Hematopoietic multipotent progenitor cell treated with erythropoietin and hydrocortisone succinate and interleukin-3 and kit ligand, for 8 days (in vitro differentiated cells): Measurements from ENCODE around the gene BDH1.
"Not testable (repeated sequence)": the region's sequence is repeated elsewhere in the genome, so short reads cannot be mapped to it uniquely, and the experiment has no call there.

Experiments used
- DNase-seq: peaks from one replicate; pipeline ENCODE4 v3.0.0-alpha.2; 2015

Gene BDH1

DNA sequence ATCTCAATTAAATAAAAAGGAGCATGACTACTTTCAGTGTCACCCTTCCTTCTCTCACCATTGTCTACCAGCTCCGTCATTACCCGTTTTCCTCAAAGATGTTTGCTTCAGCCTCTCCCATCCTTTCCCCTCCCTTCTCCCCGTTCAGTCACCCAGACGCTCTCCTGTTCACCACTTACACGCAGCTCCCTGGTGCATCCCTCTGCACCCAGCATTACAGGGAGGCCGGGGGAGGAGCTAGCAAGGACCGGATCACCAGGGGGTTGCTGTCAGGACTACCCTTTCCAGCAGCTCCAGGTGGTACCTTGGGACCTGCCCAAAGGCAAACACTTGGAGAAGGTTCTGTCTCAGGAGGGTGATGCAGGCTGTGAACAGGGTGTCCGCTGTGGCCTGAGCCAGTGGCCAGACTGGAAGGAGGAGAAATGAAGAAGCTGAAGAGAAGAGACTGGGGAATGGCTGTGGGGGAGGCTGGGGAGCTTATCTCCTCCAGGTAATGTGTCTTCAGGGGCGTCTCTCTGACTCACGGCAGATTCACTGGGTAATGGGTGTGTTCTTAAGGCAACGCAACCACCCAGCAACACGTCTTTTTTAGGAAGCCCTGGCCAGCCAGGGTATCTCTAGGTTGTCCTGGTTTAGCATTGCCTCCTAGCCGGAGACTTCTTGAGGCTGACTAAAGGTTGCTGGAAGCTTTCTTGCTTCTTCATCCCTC lies 21.8 kb upstream of the BDH1 start:
- no peak for DNase-seq

DNA sequence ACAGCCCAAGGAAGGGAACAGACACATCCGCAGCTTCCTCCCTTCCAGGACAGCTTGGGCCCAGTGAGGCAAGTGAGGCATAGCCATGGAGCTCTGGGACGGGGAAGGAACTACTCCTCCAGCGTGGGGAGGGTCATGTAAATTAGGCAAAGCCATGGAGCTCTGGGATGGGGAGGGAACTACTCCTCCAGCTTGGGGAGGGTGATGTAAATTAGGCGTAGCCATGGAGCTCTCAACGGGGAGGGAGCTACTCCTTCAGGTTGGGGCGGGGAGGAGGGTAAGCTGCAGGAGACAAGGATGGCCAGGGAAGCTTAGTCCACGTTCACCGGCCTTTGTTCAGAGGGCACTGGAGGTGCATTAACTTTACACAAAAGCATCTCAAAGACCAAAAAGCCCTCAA lies 21.1 kb upstream of the BDH1 start:
- no peak for DNase-seq

DNA sequence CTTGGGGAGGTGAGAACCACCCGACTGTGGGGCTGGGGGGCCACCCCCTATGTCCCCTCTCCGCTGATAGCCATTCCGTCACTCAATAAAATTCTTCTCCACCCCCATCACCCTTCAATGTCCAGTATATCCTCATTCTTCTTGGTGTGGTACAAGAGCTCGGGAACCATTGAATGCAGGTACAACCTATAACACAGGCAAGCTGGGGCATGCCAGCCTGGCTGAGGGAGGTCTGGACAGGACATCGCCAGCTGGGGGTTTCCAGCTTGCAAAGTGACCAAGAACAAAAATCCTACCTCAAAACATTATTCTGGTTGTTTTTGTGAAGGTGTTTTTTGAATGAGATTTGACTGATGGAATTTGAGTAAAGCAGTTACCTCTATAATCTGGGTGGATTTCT lies 19.6 kb upstream of the BDH1 start:
- DNase-seq = no peak

DNA sequence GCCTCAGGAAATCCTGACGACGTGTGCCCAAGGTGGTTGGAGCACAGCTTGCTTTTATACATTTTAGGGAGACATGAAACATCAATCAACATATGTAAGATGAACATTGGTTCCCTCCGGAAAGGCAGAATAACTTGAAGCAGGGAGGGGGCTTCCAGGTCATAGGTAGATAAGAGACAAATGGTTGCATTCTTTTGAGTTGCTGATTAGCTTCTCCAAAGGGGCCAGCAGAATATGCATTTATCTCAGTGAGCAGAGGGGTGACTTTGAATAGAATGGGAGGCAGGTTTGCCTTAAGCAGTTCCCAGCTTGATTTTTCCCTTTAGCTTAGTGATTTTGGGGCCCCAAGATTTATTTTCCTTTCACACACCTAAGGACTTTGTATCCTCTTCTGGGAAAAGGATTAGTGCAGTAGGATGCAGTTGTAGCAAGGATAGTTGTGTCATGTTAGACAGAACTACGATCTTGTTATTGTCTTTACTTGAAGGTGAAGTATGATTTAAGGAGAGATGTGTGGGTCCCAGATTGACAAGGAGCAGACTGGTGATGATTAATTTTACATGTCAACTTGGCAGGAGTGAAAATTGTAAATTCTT lies 18.7 kb upstream of the BDH1 start:
- DNase-seq = not testable (repeated sequence)

DNA sequence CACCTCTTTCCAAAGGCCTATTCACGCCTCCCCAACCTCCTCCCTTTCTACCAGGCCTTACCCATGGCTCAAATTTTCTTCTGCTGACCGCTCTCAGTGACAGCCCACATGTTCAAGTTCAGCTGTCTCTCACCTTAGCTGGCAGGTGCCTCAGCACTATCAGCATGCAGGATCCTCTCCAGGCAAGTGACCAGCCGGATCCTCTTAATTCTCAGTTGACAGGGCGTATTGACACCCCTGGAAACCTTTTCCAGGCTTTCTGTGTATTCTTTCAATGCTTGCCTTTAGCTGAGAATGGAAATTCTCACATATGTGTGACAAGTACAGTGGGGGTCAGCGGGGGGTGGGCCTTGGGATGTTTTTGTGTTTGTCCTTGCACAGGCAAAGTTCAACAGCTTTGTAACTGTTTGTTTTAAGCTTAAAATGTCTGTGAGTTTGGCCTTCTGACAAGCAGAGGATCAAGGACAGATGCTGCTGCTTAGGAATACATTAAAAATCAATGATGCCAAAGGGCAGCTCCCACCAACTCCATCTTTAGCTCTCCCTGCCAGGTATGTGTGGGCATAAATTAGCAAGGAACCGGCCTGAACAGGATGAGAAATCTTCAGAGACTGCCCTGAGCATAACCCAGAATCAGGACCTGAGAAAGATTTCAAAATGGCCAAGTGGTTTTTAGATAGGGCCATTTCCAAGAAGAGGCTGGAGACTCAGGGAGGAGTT lies 17.4 kb upstream of the BDH1 start:
- no peak for DNase-seq

DNA sequence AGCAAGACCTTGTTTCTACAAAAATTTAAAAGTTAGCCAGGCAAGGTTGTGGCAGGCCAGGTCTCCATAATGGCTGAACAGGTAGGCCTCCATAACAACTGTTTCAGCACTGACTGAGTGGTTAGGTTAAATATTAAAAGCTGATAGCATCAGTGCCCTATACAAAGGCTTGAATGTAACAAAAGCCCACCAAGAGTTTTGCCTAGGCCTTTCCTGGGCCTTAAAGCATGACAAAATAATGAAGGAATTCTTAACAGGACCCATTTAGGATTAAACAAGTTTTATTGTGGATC lies 16.1 kb upstream of the BDH1 start:
- DNase-seq = not testable (repeated sequence)

DNA sequence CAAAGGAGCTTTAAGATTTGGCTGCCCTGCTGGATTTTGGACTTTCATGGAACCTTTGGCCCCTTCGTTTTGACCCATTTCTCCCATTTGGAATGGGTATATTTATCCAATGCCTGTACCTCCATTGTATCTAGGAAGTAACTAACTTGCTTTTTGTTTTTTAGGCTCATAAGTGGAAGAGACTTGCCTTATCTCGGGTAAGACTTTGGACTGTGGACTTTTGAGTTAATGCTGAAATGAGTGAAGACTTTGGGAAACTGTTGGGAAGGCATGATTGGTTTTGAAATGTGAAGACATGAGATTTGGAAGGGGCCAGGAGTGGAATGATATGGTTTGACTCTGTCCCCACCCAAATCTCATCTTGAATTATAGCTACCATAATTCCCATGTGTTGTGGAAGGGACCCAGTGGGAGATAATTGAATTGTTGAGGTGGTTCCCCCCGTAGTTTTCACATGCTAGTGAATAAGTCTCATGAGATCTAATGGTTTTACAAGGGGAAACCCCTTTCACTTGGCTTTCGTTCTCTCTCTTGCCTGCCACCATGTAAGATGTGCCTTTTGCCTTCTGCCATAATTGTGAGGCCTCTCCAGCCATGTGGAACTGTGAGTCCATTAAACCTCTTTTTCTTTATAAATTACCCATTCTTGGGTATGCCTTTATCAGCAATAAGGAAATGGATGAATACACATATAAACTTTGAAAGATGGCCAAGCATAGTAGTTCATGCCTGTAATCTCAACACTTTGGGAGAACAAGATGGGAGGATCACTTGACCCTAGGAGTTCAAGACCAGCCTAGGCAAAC lies 15.5 kb upstream of the BDH1 start:
- not testable (repeated sequence) for DNase-seq

DNA sequence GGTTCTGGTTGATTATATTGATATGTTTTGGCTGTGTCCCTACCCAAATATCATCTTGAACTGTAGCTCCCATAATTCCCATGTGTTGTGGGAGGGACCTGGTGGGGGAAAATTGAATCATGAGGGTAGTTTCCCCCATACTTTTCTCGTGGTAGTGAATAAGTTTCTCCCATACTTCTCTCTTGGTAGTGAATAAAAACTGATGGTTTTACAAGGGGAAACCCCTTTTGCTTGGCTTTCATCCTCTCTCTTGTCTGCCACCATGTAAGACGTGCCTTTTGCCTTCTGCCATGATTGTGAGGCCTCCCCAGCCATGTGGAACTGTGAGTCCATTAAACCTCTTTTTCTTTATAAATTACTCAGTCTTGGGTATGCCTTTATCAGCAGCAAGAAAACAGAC lies 13.7 kb upstream of the BDH1 start:
- DNase-seq = not testable (repeated sequence)

DNA sequence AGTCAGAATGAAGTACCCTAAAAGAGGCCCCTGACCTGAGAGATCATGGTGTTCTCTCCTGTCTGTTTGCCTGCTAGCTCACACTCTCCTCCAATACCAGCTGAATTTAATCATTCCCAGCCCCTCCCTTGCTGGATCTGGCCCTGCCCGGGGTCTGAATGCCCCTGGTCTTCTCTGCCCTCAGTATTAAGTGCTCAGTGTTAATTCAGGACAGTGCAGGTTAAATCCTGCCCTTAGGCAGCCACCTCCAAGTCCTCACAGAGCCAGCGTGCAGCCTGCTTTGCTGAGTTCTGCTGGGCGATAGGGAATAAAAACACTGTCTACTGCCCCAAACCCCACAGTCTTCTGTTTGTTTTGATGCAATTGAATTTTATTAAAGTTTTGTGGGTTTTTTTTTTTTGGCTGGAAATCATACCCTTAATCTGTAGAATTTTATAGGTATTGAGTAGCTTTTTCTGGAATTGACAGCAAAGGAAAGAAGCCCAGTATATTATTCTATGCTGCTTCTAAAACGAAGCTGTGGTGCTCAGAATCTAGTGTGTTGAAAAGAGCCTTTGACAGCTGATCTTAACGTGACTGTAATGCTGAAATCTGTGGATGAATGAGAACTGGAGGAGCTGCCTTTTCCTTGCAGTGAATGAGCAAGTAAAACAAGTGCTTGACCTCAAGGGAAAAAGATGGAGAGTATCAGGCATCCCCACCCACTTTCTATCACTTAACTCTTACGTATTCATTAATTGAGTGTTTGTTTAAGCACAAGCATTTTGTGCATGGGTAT lies 12.3 kb upstream of the BDH1 start:
- no peak for DNase-seq

DNA sequence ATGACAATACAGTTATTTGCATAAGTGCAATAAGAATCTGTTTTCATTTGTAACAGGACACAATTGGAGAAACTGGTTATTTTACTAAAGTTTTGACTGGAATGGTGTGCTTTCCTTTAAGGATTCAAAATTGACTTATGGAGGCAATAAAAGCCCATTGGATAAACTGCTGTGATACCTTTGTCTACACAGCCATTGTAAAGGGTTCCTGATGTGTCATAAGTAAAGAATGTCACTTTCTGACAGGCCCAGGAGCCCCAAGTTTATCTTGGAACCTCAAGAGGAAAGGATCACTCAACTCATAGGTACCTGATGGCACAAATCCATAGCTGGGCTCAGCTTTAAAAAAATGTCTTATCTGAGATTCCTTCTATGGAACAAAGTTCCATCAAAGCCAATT lies 10.4 kb upstream of the BDH1 start:
- not testable (repeated sequence) for DNase-seq

DNA sequence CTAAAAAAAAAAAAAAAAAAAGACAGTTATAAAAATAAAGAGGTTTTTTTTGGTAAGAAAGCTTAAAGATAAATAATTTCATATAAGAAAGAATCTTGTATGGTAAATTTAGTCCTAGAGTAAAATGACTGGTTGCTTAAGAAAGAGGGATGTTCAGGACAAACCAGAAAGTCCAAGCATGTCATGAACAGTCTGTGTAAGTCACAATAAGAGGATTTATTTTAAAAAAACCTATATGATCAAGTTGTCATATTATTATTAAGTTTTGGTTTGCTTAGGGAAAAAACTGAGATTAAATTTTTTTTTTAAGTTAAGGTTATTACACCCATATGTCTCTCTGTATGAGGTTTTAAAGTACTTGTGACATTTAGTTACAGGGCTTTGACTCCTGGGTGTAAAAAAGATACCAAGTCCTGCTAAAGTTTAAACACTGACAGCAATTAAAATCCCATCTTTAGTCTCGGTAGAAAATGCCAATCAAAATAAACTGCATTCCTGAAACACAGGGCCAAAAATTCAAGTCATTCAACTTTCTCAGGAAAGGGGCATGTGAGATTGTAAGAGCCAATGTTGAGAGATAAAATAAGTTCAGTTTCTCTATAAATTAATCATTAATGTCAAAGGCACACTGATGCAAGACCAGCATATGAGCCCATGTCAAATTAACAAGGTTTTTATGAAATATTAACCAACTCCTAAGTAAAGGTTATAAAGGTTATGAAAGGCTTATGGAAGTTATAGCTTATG lies 8.5 kb upstream of the BDH1 start:
- DNase-seq = no peak

DNA sequence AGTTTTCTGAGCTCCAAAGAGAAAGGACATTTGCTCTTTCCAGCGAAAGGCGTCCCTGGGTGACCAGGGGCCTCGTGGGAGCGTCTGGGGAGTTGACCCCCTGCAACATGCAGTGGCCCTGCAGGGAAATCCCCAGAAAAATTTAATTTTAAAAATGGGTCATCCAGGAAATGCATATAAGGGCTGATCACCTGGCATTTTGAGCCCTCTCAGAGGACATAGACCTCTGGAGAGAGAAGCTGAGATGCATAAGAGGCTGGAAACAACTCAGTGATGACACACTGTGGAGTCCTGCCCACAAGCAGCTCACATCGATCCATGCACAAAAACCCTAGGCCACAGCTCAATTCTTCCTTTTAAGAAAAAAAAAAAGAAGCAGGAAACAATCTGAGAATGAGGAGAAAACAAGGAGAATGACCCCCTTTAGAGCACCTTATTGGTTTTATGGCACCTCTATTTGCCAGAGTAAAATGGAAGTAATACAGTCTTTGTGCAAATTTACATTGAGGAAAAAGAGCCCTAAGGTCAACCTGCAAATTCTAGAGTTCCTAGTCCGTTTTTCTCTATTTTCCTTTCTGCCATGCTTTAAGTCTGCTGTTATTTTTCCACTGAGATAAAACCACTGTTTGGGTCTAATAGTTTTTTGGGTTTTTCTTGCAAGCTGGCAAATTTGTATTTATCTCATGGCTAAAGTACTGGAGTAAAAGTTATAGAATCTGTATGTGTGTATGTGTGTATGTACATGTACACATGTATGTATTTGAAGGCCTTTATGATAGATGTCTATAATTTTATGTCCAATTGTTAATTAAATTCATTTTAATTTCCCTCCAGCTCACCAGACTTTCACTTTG lies 6.9 kb upstream of the BDH1 start:
- DNase-seq = no peak

DNA sequence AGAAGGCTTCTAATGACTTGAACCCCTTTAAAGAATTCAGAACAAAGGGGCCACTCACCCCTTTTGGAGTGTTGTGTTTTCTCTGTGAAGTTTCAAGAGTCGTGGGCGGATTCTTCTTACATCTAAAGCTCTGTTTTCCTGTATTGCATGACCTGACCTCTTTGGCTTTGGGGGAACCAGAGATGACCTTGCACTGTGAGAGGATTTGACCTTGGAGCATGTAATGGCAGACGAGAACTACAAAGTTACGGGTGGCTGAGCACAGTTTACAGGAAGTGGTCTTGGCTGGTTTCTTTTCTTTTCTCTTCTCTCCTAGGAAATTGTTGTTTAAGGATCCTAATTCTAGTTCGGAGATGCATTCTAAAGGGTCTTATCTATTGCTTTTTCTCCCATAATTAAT lies 6.2 kb upstream of the BDH1 start:
- DNase-seq = no peak

DNA sequence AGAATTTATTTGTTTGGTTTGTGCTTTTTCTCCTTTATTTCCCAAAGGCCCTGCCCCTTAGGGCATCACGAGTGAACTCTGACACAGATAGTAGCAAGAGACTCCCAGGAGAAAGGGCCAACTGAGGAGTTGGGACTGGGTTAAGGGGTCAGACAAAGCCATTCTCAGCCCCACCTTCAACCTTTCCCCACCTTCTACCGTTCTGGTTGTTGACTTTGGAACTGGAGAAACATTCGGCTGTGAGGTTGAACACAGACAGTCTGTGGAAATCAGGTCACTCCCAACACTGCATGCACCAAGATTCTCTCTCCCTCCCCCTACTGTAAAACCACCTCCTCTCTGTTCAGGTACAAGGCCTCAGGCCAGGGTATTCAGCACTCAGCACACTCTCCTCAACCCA lies 3.9 kb upstream of the BDH1 start:
- no peak for DNase-seq

DNA sequence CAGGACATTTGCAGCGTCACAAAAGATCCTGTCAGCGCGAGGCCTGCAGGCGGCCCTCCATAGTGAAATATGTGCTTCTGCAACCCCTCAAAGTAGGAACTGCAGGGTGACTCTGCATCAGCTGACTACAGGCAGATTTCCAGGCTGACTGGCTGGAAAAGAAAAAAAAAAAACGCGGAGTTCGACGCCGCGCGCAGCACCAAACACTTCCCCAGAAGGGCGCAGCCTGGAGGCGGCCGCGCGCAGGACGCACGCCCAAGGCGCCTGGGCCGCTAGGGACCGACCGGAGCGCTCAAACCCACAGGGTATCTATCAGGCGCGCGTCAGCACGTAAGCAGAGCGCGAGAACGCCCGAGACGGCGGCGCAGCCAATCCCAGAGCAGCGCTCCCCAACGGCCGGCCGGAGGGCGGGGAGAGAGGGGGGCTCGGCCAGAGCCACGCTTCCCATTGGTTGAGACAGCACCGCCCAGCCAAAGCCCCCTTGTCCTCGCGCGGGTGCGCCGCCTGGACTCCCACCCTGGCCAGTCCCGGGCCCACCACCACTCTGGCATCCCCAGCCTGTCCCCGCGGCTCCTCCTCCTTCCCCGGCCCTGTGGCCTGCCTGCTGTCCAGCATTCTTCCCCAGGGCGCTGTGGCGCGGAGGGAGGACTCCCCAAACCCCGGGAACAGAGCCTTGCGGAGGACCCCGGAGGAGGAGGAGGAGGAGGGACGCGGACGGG lies 1.0 kb downstream of the BDH1 start:
- DNase-seq = peak; percentile 97

DNA sequence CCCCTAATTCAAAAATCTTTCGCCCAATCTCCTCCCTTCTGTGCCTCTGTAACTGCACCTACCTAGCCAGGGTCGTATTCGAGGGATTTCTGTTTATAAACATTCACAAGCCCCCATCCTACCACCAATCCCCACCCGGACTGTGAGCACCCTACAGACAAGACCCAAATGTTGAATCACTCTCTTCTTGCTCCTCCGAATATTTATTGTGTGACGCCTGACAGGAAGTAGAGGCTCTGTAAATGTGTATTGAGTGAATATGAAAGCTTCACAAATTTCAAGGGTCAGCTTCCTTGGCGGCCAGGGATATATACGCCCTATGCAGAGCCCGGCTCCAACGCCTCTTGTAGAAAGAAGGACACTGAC lies 1.6 kb downstream of the BDH1 start:
- no peak for DNase-seq

DNA sequence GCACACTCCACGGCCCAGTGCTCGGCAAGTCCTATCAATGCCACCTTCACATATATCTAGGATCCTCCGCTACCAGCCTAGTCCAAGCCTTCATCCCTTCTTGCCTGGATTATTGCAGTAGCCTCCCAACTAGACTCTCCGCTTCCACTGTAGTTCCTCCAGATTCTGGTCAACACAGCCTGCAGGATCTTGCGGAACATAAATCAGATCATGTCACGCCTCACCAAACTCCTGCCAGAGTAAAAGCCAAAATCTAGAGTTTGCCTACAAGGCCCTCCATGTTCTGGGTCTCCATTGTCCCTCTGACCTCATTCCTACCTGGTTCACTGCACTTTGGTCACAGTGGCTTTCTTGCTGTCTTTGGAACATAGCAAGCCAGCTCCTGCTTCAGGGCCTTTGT lies 3.6 kb downstream of the BDH1 start:
- DNase-seq = no peak

DNA sequence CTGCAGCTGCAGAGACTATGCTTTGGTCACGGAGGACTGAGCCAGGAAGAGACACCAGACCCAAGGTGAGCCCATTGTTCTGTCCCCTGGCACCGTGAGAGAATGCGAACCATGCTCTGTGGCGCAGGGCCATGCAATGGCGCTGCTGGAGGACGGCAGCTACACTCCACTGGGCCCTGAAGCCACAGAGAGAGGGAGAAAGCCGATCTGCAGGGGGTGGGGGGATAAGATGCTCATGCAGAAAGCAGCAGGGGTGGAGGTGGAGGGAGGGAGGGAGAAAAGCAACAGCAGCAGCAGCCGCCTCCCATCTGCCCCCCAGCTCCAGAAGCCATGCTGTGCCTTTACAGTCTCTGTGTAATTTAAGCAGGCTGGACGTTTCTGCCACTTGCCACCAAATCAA lies 5.3 kb downstream of the BDH1 start:
- no peak for DNase-seq

DNA sequence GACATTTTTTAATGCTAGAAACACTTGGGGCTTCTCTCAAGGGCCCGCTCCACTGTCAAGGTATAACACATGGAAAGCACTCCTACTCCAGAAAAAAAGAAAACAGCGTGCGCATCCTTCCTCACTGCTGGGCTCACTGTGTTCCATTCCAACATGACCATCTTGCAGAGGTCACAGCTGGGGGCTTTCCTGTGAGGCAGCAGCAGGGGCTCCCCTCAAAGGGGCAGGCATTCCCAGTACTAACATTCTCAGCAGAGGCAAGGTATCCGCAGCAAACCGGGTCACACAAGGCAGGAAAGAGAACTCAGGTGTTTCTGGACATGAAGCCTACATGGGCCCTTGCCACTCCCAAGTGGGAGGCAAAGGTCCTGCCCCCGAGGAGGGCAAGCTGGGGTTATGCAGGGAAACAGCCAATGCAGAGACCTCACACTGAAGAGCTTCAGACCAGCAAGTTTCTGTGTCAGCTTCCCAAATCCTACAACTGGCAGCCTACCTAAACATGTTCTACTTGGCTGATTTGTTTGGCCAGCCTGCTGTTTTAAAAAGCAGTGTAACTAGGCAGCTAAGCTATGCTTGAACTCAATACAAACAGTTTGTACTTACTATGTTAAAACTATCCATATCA lies 6.4 kb downstream of the BDH1 start:
- no peak for DNase-seq
